GM18951 (cell line): ENCODE data around the gene FBXO36.
A peak's percentile ranks its signal among the peaks of the same experiment; 100 is the strongest.
"Not testable (repeated sequence)": the region's sequence is repeated elsewhere in the genome, so short reads cannot be mapped to it uniquely, and the experiment has no call there.

ENCODE experiments used
- POLR2A ChIP-seq: IDR thresholded peaks from 4 replicates; pipeline ENCODE4 v1.6.1; 2011; ENCODE audit warnings: mild to moderate bottlenecking; ENCODE audit not compliant: insufficient read length, insufficient read depth; ENCODE audit errors: extremely low read depth
- in situ Hi-C: fragments of 300-500 bp; cut with MboI; formaldehyde crosslinking; loops from one replicate; pipeline ENCODE4 v1.12.0; 2022; ENCODE audit warnings: low sequenced_read_pairs, mixed read lengths, inconsistent platforms; ENCODE audit not compliant: unreplicated experiment

Gene FBXO36

DNA sequence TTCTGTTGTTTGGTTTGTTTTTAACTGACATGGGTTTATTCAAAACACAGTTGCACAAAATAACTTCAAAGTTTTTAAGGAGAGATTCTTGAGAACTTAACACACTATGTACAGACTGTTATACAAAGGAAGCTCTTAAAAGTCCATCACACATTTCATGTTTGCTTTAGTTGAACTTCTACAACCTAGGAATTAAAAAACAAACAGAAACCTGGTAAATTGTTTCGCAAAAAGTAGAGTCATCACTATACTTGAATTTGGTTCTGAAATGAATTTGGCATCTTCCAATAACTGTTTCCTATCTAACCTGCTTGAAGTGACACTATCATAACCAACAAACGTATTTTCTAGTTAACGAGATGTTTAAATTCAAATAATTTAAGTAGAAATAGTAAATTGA lies 22.3 kb upstream of the FBXO36 start:
- no peak for TF ChIP-seq POLR2A
- in situ Hi-C loops, result loop anchor here (10.0 kb wide), 1 partner anchor 95 kb away; no protein-coding TSS in a partner anchor

DNA sequence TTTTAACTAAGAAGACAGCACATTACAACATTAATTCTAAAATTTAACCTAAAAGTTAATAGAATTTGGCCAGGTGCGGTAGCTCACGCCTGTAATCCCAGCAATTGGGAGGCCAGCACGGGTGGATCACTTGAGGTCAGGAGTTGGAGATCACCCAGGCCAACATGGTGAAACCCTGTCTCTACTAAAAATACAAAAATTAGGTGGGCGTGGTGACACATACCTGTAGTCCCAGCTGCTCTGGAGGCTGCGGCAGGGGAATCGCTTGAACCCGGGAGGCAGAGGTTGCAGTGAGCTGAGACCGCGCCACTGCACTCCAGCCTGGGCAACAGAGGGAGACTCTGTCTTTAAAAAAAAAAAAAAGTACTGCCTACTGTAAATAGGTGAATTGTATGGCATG lies 21.8 kb upstream of the FBXO36 start:
- in situ Hi-C loops, result loop anchor here (10.0 kb wide), 1 partner anchor 96 kb away; no protein-coding TSS in a partner anchor

DNA sequence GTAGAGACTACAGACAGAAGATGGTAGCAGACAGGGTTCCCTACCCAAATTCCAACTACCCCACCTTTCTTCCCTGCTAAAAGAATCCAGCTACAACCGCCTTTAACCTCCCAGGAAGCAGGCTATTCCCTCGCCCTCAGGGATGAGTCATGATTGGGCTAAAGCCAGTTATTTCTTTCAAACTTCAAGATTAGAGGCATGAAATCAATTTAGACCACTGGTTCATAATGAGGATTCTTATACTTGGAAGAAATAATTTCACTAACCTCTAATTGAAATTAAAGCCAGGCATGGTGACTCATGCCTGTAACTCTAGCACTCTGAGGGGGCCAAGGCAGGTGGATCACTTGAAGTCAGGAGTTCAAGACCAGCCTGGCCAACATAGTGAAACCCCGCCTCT lies 20.5 kb upstream of the FBXO36 start:
- no peak for TF ChIP-seq POLR2A
- in situ Hi-C loops, result loop anchor here (10.0 kb wide), 1 partner anchor 97 kb away; no protein-coding TSS in a partner anchor

DNA sequence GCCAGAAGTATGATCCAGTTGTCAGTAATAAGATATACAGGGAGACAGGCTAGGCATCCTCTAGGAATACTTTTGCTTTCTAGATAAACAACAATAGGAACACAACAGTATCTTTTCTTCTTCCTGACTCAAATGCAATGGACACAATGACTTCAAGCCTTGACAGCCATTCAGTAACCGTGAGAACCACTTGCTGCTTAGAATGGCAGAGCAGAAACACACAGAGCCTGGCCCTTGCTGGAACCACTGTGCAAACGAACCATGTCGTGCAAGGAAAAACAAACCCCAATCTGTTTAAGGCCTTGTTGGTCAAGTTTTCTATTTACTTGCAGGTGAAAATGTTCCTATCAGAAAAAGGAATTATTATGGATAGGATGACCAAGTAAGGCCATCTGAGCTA lies 19.3 kb upstream of the FBXO36 start:
- no peak for TF ChIP-seq POLR2A
- in situ Hi-C loops, result loop anchor here (10.0 kb wide), 1 partner anchor 98 kb away; no protein-coding TSS in a partner anchor

- in situ Hi-C loops, result loop anchor here (10.0 kb wide), 1 partner anchor 101 kb away; no protein-coding TSS in a partner anchor
- TF ChIP-seq POLR2A, result no peak
Measured at GRCh38 chr2:229905601-229906000, 16.7 kb upstream of the FBXO36 start.

DNA sequence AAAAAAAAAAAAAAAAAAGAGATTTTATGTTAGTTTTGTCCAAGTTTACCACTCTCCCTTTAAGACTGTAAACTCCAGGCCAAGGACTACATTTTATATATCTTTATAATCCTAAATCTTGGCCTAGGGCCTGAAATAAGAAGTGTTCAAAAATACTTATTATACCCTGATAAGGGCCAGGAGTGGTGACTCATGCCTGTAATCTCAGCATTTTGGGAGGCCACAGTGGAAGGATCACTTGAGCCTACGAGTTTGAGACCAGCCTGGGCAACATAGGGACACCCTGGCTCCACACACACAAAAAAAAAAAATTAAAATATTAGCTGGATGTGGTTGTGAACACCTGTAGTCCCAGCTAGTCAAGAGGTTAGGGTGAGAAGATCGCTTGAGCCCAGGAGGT lies 13.2 kb upstream of the FBXO36 start:
- in situ Hi-C loops, result loop anchor here (10.0 kb wide), 1 partner anchor 104 kb away; no protein-coding TSS in a partner anchor
- no peak for TF ChIP-seq POLR2A

GRCh38 chr2:229910147-229910831 lies 12.0 kb upstream of the FBXO36 start:
- in situ Hi-C loops, result no loop called here
- no peak for TF ChIP-seq POLR2A

DNA sequence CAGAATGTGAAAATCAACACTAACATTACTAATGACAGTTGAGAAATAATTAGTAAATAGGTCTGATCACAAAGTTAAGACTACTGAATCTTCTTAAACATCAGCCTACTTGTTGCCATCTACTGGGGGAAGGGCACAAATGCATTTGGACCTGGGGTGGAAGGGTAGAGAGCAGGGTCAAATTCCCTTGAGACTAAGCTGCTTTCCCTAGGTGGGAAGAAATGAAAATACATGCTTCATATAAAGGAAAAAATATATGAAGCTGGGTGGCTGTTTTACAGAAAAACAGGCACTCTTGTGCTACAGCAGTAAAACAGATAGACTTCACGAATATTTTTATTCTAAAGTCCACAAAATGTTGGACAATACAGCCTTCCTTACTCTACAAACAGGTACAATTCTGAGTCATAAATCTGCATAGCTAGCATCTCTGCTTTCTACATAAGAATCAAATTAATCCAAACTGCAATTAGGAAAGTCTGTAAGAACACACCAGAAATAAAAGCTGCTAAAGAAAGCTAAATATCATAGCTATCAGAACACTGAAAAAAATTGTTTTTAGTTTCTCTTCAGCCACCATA lies 11.4 kb upstream of the FBXO36 start:
- no peak for TF ChIP-seq POLR2A
- in situ Hi-C loops, result no loop called here

DNA sequence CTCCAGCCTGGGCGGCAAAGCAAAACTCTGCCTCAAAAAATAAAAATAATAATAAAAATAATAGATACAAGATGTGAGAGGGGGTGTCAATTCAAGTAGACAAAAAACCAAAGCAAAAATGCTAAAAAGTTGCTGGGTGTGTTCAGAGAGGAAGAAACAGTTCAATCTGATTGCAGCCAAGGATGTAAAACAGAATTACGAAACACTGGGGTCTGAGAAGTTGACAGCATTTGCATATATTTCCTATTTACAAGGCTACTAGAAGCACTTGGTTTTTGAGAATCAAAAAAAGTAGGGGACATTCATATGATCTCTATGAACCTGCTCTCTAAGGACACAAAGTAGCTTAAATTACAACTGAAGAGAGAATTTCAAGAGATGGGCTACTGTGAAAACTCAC lies 8.1 kb upstream of the FBXO36 start:
- in situ Hi-C loops, result no loop called here
- TF ChIP-seq POLR2A, result no peak

GRCh38 chr2:229917793-229918192 lies 4.5 kb upstream of the FBXO36 start:
- in situ Hi-C loops, result no loop called here
- no peak for TF ChIP-seq POLR2A

GRCh38 chr2:229920011-229920641 lies 2.2 kb upstream of the FBXO36 start:
- in situ Hi-C loops, result no loop called here
- no peak for TF ChIP-seq POLR2A

DNA sequence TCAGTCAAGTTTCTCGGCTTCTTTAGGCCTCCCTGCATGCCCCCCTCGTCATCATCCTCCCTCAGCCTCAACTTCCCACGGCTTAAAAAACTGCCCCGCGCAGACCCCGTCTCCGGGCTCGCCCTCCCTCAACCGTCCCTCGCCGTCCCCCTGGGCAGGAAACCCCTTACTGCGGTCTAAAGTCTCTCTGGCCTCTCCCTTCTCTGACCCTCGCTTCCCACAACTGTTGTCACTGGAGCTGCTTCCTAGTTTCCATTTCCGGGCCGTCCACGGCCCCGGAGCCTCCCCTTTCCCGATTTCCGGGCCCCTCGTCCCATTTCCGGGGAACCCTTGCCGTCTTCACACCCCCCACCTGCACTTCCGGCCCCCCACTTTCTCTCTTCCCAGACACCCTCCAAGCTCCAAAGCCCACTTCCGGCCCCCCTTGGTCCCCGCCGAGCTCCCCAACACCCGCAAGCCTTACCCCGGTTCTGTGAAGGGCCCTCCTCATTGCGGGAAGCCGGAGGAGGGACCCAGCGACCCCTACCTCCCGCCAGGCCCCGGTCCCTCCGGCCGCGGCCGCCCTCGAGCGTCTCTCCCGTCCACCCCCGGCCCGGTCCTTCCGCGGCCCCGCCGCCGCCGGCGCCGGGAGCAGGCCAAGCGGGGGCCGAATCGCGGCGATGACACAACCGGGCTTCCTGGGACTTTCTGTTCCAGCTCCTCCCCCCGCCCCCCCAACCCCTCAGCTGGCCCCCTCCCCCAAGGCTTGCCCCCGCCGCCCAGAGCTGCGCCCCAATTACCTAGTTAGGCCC lies 1.0 kb upstream of the FBXO36 start:
- TF ChIP-seq POLR2A, result no peak
- in situ Hi-C loops, result no loop called here

GRCh38 chr2:229921892-229922448 lies 333 bp upstream of the FBXO36 start, which contains the start of gene TRIP12:
Gene TRIP12, minus strand, starts transcription at chr2:229922009. Its CDS starts 41,930 bp downstream, at chr2:229880079.
- TF ChIP-seq POLR2A, result peak; percentile 66
- in situ Hi-C loops, result no loop called here

DNA sequence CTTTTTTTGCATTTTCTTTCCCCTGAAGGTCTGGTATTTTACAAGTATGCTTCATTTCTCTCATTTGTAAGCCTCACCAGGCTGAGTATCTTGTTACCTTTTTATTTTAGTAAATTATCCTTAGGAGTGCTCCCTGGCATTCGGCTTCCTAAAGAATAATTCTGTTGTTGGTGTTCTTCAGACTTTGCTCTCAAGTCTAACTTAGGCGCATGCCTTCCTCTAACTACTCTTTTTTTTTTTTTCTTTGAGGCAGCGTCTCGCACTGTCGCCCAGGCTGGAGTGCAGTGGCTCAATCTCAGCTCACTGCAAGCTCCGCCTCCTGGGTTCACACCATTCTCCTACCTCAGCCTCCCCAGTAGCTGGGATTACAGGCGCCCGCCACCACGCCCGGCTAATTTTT lies 2.2 kb downstream of the FBXO36 start:
- in situ Hi-C loops, result not testable (repeated sequence)
